ENCODE results near the gene RNF26.

RNF26 gene

DNA sequence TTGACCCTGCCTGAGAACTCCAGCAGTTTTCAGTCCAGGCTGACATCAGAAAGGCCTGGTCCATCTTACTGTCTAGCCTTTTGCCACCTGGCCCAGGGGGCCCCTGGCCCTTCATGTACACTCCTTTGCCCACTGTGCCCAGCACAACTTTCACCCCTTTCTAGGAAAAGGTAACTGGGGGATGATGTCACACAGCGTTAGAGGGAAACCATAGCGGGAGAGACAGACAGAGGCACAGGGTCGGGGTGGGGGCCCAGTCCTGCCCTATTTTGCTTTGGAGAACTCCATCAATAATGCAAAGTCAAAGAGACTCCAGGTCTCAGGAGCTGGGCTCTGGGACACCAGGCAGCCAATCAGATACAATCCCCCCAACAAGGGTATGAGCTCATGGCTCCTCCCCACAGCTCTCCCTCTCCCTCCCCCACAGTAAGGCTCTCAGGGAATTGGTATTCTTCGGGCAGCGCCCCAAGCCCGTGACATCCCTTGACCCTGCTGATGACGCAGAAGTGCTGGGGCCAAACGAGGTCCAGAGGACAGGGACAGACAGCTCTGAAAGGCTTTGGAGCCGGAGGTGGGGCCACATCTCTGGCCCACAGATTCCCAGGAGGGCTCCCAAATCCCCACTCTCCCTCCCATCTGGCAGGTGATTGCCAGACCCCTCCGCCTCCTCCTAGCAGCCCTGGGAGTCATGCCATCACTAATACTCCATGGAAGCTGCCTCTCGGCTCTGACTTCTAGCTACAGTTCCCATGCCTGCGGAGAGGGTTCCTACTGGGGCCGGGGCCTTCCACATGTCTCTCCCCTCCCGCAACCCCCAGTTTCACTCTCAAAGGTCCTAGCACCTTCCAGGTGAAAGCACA, 41.2 kb downstream of the RNF26 start:
- POLR2A ChIA-PET: interaction anchor here (0.8 to 2.5 kb wide), 5 partner anchors 14 to 206 kb away, joined by 3 to 8 read pairs (median 5); partner anchors contain the start of gene MCAM
- CTCF ChIA-PET: interaction anchor here (0.6 to 13.7 kb wide), 16 partner anchors 11 to 1136 kb away, joined by 3 to 160 read pairs (median 9); partner anchors contain the start of genes CBL and RNF26
- Histone ChIP-seq H3K4me3 (ENCODE audit: low read depth, low read length) (no peak overlapping the region), H3K36me3 (ENCODE audit: control insufficient read depth in 2 of 2, insufficient read depth in 1 of 2, low read length in 2 of 2) (no peaks in the 10 kb centered on the region), H3K4me1 (ENCODE audit: control insufficient read depth, insufficient read depth, low read length) (peaks cover 2% of the 10 kb centered on the region; the same call in 1 of the 2 replicates), H3K9me3 (ENCODE audit: control insufficient read depth, insufficient read depth, low read depth, low read length) (no peaks in the 10 kb centered on the region), H3K27ac (ENCODE audit: extremely low read depth, low read depth, low read length) (no peak overlapping the region)
- peak; percentile 13; the same call in 1 of the 2 replicates for TF ChIP-seq SP2 (tag by site-specific recombination; IDR thresholded peaks at IDR 0.05)
- TF ChIP-seq ZNF521 (tag by site-specific recombination; IDR thresholded peaks at IDR 0.05): no peak
- TF ChIP-seq ZFHX2 (tag by site-specific recombination; conservative IDR thresholded peaks at IDR 0.05): peak; percentile 21; the same call in 1 of the 2 replicates
- TF ChIP-seq WT1 (tag by site-specific recombination; IDR thresholded peaks at IDR 0.05): 0 out of 2 replicates have a peak, but pooled peaks have one; percentile 25
- no peak for TF ChIP-seq GFI1B (tag by site-specific recombination; IDR thresholded peaks at IDR 0.05)
- TF ChIP-seq, protein P1, sequence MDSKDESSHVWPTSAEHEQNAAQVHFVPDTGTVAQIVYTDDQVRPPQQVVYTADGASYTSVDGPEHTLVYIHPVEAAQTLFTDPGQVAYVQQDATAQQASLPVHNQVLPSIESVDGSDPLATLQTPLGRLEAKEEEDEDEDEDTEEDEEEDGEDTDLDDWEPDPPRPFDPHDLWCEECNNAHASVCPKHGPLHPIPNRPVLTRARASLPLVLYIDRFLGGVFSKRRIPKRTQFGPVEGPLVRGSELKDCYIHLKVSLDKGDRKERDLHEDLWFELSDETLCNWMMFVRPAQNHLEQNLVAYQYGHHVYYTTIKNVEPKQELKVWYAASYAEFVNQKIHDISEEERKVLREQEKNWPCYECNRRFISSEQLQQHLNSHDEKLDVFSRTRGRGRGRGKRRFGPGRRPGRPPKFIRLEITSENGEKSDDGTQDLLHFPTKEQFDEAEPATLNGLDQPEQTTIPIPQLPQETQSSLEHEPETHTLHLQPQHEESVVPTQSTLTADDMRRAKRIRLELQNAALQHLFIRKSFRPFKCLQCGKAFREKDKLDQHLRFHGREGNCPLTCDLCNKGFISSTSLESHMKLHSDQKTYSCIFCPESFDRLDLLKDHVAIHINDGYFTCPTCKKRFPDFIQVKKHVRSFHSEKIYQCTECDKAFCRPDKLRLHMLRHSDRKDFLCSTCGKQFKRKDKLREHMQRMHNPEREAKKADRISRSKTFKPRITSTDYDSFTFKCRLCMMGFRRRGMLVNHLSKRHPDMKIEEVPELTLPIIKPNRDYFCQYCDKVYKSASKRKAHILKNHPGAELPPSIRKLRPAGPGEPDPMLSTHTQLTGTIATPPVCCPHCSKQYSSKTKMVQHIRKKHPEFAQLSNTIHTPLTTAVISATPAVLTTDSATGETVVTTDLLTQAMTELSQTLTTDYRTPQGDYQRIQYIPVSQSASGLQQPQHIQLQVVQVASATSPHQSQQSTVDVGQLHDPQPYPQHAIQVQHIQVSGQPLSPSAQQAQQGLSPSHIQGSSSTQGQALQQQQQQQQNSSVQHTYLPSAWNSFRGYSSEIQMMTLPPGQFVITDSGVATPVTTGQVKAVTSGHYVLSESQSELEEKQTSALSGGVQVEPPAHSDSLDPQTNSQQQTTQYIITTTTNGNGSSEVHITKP (tag by site-specific recombination; IDR thresholded peaks at IDR 0.05): peak; percentile 36; the same call in 1 of the 2 replicates
- no peak for TF ChIP-seq ZSCAN23 (tag by site-specific recombination; IDR thresholded peaks at IDR 0.05)
- TF ChIP-seq GLIS2 (tag by site-specific recombination; IDR thresholded peaks at IDR 0.05): no peak
- peak; percentile 16; the same call in 1 of the 2 replicates for TF ChIP-seq GLIS1 (tag by site-specific recombination; IDR thresholded peaks at IDR 0.05)

DNA sequence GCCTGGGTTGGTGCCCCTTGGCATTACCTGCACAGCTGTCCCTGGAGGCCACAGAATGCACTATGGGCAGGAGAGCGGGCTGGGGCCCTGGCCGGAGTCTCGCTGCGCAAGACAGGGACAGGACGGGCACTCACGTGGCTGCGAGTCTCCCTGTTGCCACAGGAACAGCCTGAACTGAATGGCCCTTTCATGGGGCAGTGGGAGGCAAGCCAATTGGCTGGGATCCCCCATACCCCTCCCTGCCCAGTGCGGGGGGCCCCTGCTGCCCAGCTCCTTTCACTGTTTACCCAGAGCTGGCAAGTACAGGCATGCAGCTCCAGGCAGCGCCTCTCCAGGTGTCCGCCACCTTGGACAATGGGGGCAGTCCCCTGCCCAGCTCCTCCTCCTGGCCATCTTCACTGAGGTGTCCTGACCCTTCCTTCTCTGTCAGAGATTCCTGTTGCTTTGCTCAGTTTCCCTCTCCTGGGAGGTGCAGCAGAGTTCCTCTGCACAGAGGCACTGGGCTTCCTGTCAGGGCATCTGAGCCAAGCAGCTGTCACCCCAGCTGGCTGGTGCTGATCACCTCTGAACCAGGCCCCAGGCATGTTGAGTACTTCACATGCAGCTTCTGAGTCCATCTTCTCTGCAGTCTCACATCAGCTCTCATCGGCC, 42.0 kb downstream of the RNF26 start:
- Histone ChIP-seq H3K4me1 (ENCODE audit: control insufficient read depth, insufficient read depth, low read length) (no peaks in the 10 kb centered on the region; the same call in 1 of the 2 replicates), H3K27ac (ENCODE audit: extremely low read depth, low read depth, low read length) (no peak overlapping the region), H3K36me3 (ENCODE audit: control insufficient read depth in 2 of 2, insufficient read depth in 1 of 2, low read length in 2 of 2) (no peaks in the 10 kb centered on the region), H3K4me3 (ENCODE audit: low read depth, low read length) (no peak overlapping the region), H3K9me3 (ENCODE audit: control insufficient read depth, insufficient read depth, low read depth, low read length) (no peaks in the 10 kb centered on the region)
- ChIA-PET POLR2A (interaction anchor here (1.4 to 2.5 kb wide), 3 partner anchors 15 to 59 kb away, joined by 5 to 8 read pairs (median 7); partner anchors contain the start of gene MCAM), CTCF (interaction anchor here (0.5 to 13.7 kb wide), 14 partner anchors 9 to 1137 kb away, joined by 3 to 160 read pairs (median 4); partner anchors contain the start of gene RNF26)
- TF ChIP-seq, protein P2, sequence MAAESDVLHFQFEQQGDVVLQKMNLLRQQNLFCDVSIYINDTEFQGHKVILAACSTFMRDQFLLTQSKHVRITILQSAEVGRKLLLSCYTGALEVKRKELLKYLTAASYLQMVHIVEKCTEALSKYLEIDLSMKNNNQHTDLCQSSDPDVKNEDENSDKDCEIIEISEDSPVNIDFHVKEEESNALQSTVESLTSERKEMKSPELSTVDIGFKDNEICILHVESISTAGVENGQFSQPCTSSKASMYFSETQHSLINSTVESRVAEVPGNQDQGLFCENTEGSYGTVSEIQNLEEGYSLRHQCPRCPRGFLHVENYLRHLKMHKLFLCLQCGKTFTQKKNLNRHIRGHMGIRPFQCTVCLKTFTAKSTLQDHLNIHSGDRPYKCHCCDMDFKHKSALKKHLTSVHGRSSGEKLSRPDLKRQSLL (tag by site-specific recombination; IDR thresholded peaks at IDR 0.05): no peak
- TF ChIP-seq, protein P3, sequence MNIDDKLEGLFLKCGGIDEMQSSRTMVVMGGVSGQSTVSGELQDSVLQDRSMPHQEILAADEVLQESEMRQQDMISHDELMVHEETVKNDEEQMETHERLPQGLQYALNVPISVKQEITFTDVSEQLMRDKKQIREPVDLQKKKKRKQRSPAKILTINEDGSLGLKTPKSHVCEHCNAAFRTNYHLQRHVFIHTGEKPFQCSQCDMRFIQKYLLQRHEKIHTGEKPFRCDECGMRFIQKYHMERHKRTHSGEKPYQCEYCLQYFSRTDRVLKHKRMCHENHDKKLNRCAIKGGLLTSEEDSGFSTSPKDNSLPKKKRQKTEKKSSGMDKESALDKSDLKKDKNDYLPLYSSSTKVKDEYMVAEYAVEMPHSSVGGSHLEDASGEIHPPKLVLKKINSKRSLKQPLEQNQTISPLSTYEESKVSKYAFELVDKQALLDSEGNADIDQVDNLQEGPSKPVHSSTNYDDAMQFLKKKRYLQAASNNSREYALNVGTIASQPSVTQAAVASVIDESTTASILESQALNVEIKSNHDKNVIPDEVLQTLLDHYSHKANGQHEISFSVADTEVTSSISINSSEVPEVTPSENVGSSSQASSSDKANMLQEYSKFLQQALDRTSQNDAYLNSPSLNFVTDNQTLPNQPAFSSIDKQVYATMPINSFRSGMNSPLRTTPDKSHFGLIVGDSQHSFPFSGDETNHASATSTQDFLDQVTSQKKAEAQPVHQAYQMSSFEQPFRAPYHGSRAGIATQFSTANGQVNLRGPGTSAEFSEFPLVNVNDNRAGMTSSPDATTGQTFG (tag by site-specific recombination; IDR thresholded peaks at IDR 0.05; ENCODE audit: borderline replicate concordance): no peak
- TF ChIP-seq GLIS1 (tag by site-specific recombination; IDR thresholded peaks at IDR 0.05): peak; percentile 89
- no peak for TF ChIP-seq ZNF10 (tag by site-specific recombination; IDR thresholded peaks at IDR 0.05)
- no peak for TF ChIP-seq ZNF248 (tag by site-specific recombination; IDR thresholded peaks at IDR 0.05)
- no peak for TF ChIP-seq ZNF521 (tag by site-specific recombination; IDR thresholded peaks at IDR 0.05)
- TF ChIP-seq, protein P4, sequence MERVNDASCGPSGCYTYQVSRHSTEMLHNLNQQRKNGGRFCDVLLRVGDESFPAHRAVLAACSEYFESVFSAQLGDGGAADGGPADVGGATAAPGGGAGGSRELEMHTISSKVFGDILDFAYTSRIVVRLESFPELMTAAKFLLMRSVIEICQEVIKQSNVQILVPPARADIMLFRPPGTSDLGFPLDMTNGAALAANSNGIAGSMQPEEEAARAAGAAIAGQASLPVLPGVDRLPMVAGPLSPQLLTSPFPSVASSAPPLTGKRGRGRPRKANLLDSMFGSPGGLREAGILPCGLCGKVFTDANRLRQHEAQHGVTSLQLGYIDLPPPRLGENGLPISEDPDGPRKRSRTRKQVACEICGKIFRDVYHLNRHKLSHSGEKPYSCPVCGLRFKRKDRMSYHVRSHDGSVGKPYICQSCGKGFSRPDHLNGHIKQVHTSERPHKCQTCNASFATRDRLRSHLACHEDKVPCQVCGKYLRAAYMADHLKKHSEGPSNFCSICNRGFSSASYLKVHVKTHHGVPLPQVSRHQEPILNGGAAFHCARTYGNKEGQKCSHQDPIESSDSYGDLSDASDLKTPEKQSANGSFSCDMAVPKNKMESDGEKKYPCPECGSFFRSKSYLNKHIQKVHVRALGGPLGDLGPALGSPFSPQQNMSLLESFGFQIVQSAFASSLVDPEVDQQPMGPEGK (tag by site-specific recombination; IDR thresholded peaks at IDR 0.05): peak; percentile 47
- no peak for TF ChIP-seq ZEB2 (tag by site-specific recombination; IDR thresholded peaks at IDR 0.05)
- TF ChIP-seq ZIC2 (tag by site-specific recombination; IDR thresholded peaks at IDR 0.05): peak; percentile 68
- TF ChIP-seq ZNF341 (tag by site-specific recombination; IDR thresholded peaks at IDR 0.05; ENCODE audit: low read depth): 0 out of 2 replicates have a peak, but pooled peaks have one; percentile 22
- 0 out of 2 replicates have a peak, but pooled peaks have one; percentile 20 for TF ChIP-seq GLIS2 (tag by site-specific recombination; IDR thresholded peaks at IDR 0.05)
- no peak for TF ChIP-seq ZNF239 (tag by site-specific recombination; IDR thresholded peaks at IDR 0.05)

Measured in HEK293 (cell line).